WERI-Rb-1 (cell line): ENCODE measurements around the gene HDAC4.

Source experiments
- DNase-seq: peaks from one replicate; pipeline ENCODE4 v3.0.0-alpha.2; 2020
- H3K27ac ChIP-seq: fragments of 250-450 bp; sonication (Bioruptor Pico); 2 replicates; pipeline ENCODE4 v1.5.1; 2020; ENCODE audit warnings: mild to moderate bottlenecking, moderate library complexity
- H3K27me3 ChIP-seq: fragments of 250-450 bp; sonication (Bioruptor Pico); 2 replicates; pipeline ENCODE4 v1.5.1; 2021; ENCODE audit warnings: mild to moderate bottlenecking, low read depth, moderate library complexity; ENCODE audit not compliant: insufficient read depth, severe bottlenecking
- H3K36me3 ChIP-seq: fragments of 250-450 bp; sonication (Bioruptor Pico); 2 replicates; pipeline ENCODE4 v1.5.1; 2020; ENCODE audit warnings: mild to moderate bottlenecking, moderate library complexity
- H3K4me3 ChIP-seq: 2 replicates; pipeline ENCODE4 v1.5.1; 2011; ENCODE audit warnings: low read depth, mild to moderate bottlenecking, control low read depth, low read length
- H3K9me3 ChIP-seq: fragments of 250-450 bp; sonication (Bioruptor Pico); 2 replicates; pipeline ENCODE4 v1.5.1; 2021; ENCODE audit warnings: mild to moderate bottlenecking, moderate library complexity; ENCODE audit not compliant: severe bottlenecking
- CTCF ChIP-seq: IDR thresholded peaks from 2 replicates; pipeline ENCODE4 v1.5.1; 2011; ENCODE audit warnings: low read depth, mild to moderate bottlenecking, control low read depth, inconsistent platforms, low read length

Gene HDAC4

GRCh38 chr2:239084007-239084406, 316.8 kb downstream of the HDAC4 start:
- no peak for DNase-seq

GRCh38 chr2:239082425-239082824, 318.4 kb downstream of the HDAC4 start:
- Histone ChIP-seq H3K27ac (no peak overlapping the region), H3K9me3 (no peaks in the 10 kb centered on the region), H3K27me3 (no peaks in the 10 kb centered on the region), H3K36me3 (no peaks in the 10 kb centered on the region), H3K4me3 (no peak overlapping the region)
- no peak for DNase-seq
- no peak for TF ChIP-seq CTCF

More at GRCh38 chr2:239084007-239084406, 316.8 kb downstream of the HDAC4 start:
- Histone ChIP-seq H3K27me3 (no peaks in the 10 kb centered on the region), H3K36me3 (no peaks in the 10 kb centered on the region), H3K27ac (no peak overlapping the region), H3K4me3 (no peak overlapping the region), H3K9me3 (no peaks in the 10 kb centered on the region)
- no peak for TF ChIP-seq CTCF

- no peak for DNase-seq
- no peak overlapping the region for H3K27ac ChIP-seq
- H3K36me3 ChIP-seq: no peaks in the 10 kb centered on the region
- no peak overlapping the region for H3K4me3 ChIP-seq
- no peaks in the 10 kb centered on the region for H3K9me3 ChIP-seq
- H3K27me3 ChIP-seq: no peaks in the 10 kb centered on the region
- TF ChIP-seq CTCF: no peak
Measured at GRCh38 chr2:239081622-239082021, 319.2 kb downstream of the HDAC4 start.

- Histone ChIP-seq H3K36me3 (no peaks in the 10 kb centered on the region), H3K4me3 (no peak overlapping the region), H3K27me3 (no peaks in the 10 kb centered on the region), H3K27ac (no peak overlapping the region), H3K9me3 (no peaks in the 10 kb centered on the region)
- no peak for TF ChIP-seq CTCF
- DNase-seq: no peak
Measured at GRCh38 chr2:239081046-239081445, 319.8 kb downstream of the HDAC4 start.

- Histone ChIP-seq H3K27ac (no peak overlapping the region), H3K27me3 (no peaks in the 10 kb centered on the region), H3K36me3 (no peaks in the 10 kb centered on the region), H3K9me3 (no peaks in the 10 kb centered on the region), H3K4me3 (no peak overlapping the region)
- TF ChIP-seq CTCF: no peak
- DNase-seq: no peak
Measured at GRCh38 chr2:239079671-239080294, 321.0 kb downstream of the HDAC4 start.

- Histone ChIP-seq H3K27ac (no peak overlapping the region), H3K4me3 (no peak overlapping the region), H3K36me3 (no peaks in the 10 kb centered on the region), H3K27me3 (no peaks in the 10 kb centered on the region), H3K9me3 (no peaks in the 10 kb centered on the region)
- DNase-seq: no peak
- no peak for TF ChIP-seq CTCF
Measured at GRCh38 chr2:239078128-239078924, 322.5 kb downstream of the HDAC4 start.
